Body of pancreas (tissue), 4 donors: ENCODE measurements around the gene PROM2. TPM values are rescaled to one million over a fixed set of nuclear protein-coding genes. Genes with fewer than 3 reads are reported as not detected.

Experiments
- ATAC-seq: fragments of 150-250 bp; one replicate; pipeline ENCODE4 v1.9.1; 2016
- DNase-seq, 4 donors: peaks; one replicate each; pipeline ENCODE4 v3.0.0-alpha.2; 2019
- H3K27ac ChIP-seq, 4 donors: fragments of 200-600 bp; sonication (generic); 1 replicate in 3 of 4; 2 replicates in 1 of 4; pipeline versions ENCODE4 v1.5.1 to v1.6.1; 2016 to 2019; ENCODE audit warnings: mild to moderate bottlenecking in 1 of 4, mixed read lengths in 1 of 4, moderate library complexity in 1 of 4
- H3K27me3 ChIP-seq, 2 donors: fragments of 200-600 bp; sonication (generic); one replicate each; pipeline ENCODE4 v1.6.0; 2016; ENCODE audit warnings: mild to moderate bottlenecking in 1 of 2
- H3K36me3 ChIP-seq, 2 donors: fragments of 200-600 bp; sonication (generic); replicated peaks in 1 of 2; 2 replicates each; pipeline ENCODE4 v1.5.1; 2016; ENCODE audit warnings: low read depth in 2 of 2; ENCODE audit not compliant: insufficient read depth in 1 of 2
- H3K4me1 ChIP-seq: fragments of 200-600 bp; sonication (generic); one replicate; pipeline ENCODE4 v1.6.0; 2016
- H3K4me3 ChIP-seq, 2 donors: fragments of 200-600 bp; sonication (generic); 1 replicate in 1 of 2; 2 replicates in 1 of 2; pipeline ENCODE4 v1.5.1; 2016 to 2019
- H3K9me3 ChIP-seq, 3 donors: fragments of 200-600 bp; sonication (generic); 1 replicate in 2 of 3; 2 replicates in 1 of 3; pipeline ENCODE4 v1.5.1; 2016
- POLR2A ChIP-seq, 3 donors: fragments of 450-650 bp; IDR thresholded peaks; one replicate each; pipeline ENCODE4 v1.6.1; 2016; ENCODE audit warnings: antibody characterized with exemption in 3 of 3, mild to moderate bottlenecking in 2 of 3
- WGBS, 2 donors: methylation state at CpG; one replicate each; pipeline ENCODE4 v1.1.5; 2017; 5-methylcytosine and 5-hydroxymethylcytosine counted together
- intact Hi-C: fragments of 100-400 bp; cut with DNase I; formaldehyde crosslinking; loops from one replicate; pipeline ENCODE4 v1.15.1; 2023
- total RNA-seq, 2 donors: library from RNA; depleted of rRNA; stranded (reverse); fragments of >200 nt; gene quantifications; one replicate each; pipeline ENCODE4 v1.1.0, GENCODE V29; 2016
- TF ChIP-seq, protein P1 (sequence below), 7 experiments: fragments of 450-650 bp in 4 of 7; fragments of 200-600 bp in 3 of 7; sonication (generic) in 3 of 7; IDR thresholded peaks; one replicate each; pipeline ENCODE4 v1.5.1; 2016 to 2019; ENCODE audit warnings: antibody characterized with exemption in 7 of 7

The PROM2 gene
- total RNA-seq, 2 donors from 2014 or later, result 17.6 to 31.6 TPM

DNA sequence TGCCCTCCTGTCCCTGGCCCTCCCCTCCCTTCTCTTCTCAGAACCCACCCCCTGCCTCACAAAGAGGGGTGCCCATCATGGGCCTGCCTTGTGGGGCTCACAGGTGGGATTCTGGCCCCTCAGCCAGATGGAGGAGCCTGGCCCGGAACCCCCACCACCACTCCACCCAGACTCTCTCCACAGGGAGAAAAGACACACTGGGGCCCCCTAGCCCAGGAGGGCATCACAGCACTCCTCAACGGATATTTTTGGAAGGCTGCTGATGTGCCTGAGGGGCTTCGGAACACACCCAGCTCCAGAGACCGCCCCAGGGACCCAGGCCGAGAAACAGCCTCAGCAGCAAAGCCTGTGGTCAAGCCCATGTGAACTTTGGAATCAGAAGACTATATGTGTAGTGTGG, 32.8 kb downstream of the PROM2 start:
- intact Hi-C loops, result no loop called here
- Histone ChIP-seq H3K27me3 (no peaks in the 10 kb centered on the region), H3K4me1 (peaks cover 32% of the 10 kb centered on the region), H3K27ac (no peak overlapping the region), H3K4me3 (no peak overlapping the region), H3K36me3 (no peaks in the 10 kb centered on the region), H3K9me3 (no peaks in the 10 kb centered on the region)
- no peak for ATAC-seq
- no peak for DNase-seq
- WGBS, 2 donors, result 83 to 88% methylated on average over 2 to 5 of the region's 5 CpGs
- TF ChIP-seq, protein P1, sequence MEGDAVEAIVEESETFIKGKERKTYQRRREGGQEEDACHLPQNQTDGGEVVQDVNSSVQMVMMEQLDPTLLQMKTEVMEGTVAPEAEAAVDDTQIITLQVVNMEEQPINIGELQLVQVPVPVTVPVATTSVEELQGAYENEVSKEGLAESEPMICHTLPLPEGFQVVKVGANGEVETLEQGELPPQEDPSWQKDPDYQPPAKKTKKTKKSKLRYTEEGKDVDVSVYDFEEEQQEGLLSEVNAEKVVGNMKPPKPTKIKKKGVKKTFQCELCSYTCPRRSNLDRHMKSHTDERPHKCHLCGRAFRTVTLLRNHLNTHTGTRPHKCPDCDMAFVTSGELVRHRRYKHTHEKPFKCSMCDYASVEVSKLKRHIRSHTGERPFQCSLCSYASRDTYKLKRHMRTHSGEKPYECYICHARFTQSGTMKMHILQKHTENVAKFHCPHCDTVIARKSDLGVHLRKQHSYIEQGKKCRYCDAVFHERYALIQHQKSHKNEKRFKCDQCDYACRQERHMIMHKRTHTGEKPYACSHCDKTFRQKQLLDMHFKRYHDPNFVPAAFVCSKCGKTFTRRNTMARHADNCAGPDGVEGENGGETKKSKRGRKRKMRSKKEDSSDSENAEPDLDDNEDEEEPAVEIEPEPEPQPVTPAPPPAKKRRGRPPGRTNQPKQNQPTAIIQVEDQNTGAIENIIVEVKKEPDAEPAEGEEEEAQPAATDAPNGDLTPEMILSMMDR (IDR thresholded peaks at IDR 0.05), result no peak
- TF ChIP-seq POLR2A (IDR thresholded peaks at IDR 0.05), result no peak

DNA sequence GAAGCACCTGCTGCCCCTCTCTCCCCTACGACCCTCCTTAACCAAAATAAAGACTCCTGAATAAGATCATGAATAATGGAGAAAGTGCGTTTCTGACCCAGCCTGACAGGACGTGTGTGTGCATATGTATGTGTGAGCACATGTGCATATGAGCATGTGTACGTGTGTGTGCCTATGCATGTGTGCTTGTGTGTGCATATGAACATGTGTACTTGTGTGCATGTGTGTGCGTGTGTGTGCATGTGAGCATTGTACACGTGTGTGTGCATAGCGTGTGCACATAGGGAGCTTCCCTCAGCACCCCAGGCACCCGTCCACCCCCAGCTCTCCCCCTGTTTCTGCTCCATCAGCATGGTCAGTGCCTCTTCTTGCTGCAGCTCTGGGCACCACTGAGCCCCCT, 33.6 kb downstream of the PROM2 start:
- intact Hi-C loops, result no loop called here
- no peaks in the 10 kb centered on the region for H3K36me3 ChIP-seq
- H3K4me3 ChIP-seq, result no peak overlapping the region
- H3K9me3 ChIP-seq, result no peaks in the 10 kb centered on the region
- no peak overlapping the region for H3K27ac ChIP-seq
- H3K4me1 ChIP-seq, result peaks cover 32% of the 10 kb centered on the region
- H3K27me3 ChIP-seq, result no peaks in the 10 kb centered on the region
- WGBS, 2 donors, result 80 to 82% methylated on average over 8 of the region's 8 CpGs
- ATAC-seq, result no peak
- no peak for TF ChIP-seq POLR2A (IDR thresholded peaks at IDR 0.05)
- TF ChIP-seq, protein P1 (IDR thresholded peaks at IDR 0.05), result no peak
- DNase-seq, result no peak

DNA sequence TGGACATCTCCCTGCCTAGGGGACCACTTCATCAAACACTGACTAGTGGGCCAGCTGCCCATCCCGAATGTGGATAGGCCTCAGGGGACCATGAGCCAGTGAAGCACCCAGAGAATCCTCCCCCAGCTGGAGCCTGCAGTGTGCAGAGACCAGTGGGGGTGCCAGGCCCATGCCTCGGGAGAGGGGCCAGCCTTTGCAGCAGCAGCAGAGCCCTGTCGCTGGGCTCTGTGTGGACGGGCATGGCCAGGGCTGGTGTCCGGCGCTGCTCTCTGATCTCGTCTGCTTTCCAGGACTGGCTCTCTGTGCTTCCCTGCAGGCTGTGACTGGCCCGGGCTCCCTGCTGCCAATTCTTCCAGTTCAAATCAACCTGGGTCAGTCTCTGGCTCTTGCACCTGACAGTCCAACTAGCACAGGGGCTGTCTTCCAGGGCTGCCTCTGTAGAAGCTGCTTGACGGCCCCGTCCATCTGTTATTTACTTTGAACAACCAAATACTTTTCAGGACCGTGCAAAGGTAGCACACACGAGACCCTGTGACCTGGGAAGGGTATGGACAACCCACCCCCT, 34.3 kb downstream of the PROM2 start:
- intact Hi-C loops, result no loop called here
- H3K27ac ChIP-seq, result no peak overlapping the region
- TF ChIP-seq POLR2A (IDR thresholded peaks at IDR 0.05), result no peak
- TF ChIP-seq, protein P1 (IDR thresholded peaks at IDR 0.05), result no peak
- WGBS, 2 donors, result 82 to 92% methylated on average over 5 to 12 of the region's 12 CpGs
- no peaks in the 10 kb centered on the region for H3K9me3 ChIP-seq
- peaks cover 30% of the 10 kb centered on the region for H3K4me1 ChIP-seq
- no peak for DNase-seq
- H3K36me3 ChIP-seq, result no peaks in the 10 kb centered on the region
- H3K4me3 ChIP-seq, result no peak overlapping the region
- no peaks in the 10 kb centered on the region for H3K27me3 ChIP-seq
- ATAC-seq, result no peak

DNA sequence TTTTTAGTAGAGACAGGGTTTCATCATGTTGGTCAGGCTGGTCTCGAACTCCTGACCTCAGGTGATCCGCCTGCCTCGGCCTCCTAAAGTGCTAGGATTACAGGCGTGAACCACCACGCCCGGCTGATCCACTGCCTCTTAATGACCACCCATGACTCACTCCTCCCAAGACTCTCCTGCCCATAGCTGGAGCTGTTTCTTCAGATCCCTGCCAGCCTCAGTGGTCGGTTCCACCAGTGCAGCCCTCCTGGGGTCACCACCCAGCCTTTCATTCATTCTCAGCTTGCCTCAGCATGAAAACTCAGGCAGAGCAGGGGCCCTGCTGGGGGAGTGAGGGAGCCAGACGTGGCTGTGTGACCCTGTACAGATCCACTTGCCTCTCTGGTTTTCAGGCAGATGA, 35.4 kb downstream of the PROM2 start:
- Histone ChIP-seq H3K4me3 (no peak overlapping the region), H3K27me3 (no peaks in the 10 kb centered on the region), H3K36me3 (no peaks in the 10 kb centered on the region), H3K4me1 (peaks cover 20% of the 10 kb centered on the region), H3K27ac (no peak overlapping the region), H3K9me3 (no peaks in the 10 kb centered on the region)
- no peak for DNase-seq
- ATAC-seq, result no peak
- WGBS, 2 donors, result 89 to 95% methylated on average over 8 of the region's 8 CpGs
- no peak for TF ChIP-seq POLR2A (IDR thresholded peaks at IDR 0.05)
- TF ChIP-seq, protein P1 (IDR thresholded peaks at IDR 0.05), result no peak
- intact Hi-C loops, result no loop called here

DNA sequence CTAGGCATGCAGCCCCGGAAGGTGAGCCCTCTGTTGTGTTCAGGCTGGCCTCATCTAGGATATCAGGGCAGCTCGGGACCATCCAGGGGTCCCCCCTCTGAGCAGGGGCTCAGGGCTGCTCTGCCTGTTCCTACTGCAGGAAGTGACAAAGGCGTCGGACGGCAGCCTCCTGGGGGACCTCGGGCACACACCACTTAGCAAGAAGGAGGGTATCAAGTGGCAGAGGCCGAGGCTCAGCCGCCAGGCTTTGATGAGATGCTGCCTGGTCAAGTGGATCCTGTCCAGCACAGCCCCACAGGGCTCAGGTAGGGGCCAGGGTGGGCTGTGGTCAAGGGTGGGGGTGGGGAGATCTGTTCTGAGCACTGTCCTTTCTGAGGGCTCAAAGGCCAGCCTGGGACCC, 36.0 kb downstream of the PROM2 start:
- Histone ChIP-seq H3K27ac (no peak overlapping the region), H3K4me1 (peaks cover 13% of the 10 kb centered on the region), H3K9me3 (no peaks in the 10 kb centered on the region), H3K36me3 (no peaks in the 10 kb centered on the region), H3K27me3 (no peaks in the 10 kb centered on the region), H3K4me3 (no peak overlapping the region)
- TF ChIP-seq, protein P1 (IDR thresholded peaks at IDR 0.05), result no peak
- no peak for TF ChIP-seq POLR2A (IDR thresholded peaks at IDR 0.05)
- intact Hi-C loops, result loop anchor here (5.0 kb wide), 1 partner anchor 78 kb away; no protein-coding TSS in a partner anchor
- DNase-seq, result no peak
- 82 to 90% methylated on average over 2 to 7 of the region's 8 CpGs for WGBS, 2 donors
- ATAC-seq, result no peak
